ENCODE measurements around the gene EPS8L1.

DNA sequence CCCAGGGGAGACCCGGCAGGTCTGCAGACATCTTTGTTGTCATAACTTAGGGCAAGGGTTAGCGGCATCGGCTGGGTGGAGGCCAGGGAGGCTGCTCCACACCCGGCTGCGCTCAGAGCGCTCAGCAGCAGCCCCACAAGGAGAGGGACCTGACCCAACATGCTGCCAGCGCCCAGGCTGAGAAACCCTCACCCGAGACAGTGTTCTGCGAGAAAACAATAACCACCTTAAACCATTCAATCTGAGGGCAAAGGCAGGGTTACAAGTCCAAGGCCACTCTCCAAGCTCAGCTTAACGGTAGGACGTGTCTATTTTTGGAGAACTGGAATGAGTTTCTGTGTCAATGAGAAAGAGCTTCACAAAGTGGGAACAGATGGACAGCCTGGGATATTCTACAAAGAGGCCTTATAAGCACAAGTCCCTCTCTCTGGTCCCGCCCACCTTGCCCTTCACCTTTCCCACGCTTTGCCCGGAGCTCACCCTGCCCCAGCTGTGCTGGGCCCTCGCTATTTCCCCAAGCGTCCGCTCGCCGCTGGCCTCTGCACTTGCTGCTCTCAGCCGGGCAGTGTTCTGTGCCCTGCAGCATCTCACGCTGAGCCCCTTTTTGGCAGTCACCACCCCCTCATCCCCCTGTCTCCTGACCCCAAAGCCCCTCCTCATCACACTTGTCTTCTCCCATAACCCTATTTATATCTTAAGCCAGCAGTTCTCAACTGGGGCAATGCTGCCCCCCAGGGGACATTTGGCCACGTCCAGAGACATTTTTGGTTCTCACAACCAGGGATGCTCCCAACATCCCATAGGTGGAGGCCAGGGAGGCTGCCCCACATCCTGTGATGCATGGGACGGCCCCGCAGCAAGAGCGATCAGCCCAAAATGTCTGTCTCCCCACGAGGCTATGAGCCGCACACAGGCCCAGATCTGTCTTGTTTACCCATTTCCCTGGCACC lies 24.2 kb downstream of the EPS8L1 start:
- no peak for TF ChIP-seq CTCF (IDR thresholded peaks at IDR 0.05)
- TF ChIP-seq EZH2 (IDR thresholded peaks at IDR 0.05; ENCODE audit: borderline replicate concordance, insufficient read depth, low read depth, low read length, poor library complexity, severe bottlenecking) = no peak

Data from B cell (primary cell).